ENCODE results near the gene KRT76. TPM values are rescaled to one million over a fixed set of nuclear protein-coding genes. Genes with fewer than 3 reads are reported as not detected.
"Not testable (repeated sequence)": the region's sequence is repeated elsewhere in the genome, so short reads cannot be mapped to it uniquely, and the experiment has no call there.

Gene KRT76
- total RNA-seq, 1 experiment from 2014 or later, result not detected

- Histone ChIP-seq H3K4me3 (ENCODE audit: low read depth, low read length) (no peak overlapping the region), H3K27me3 (replicated peaks; ENCODE audit: control insufficient read depth, insufficient read depth, low read length) (no peaks in the 10 kb centered on the region), H3K4me1 (no peaks in the 10 kb centered on the region), H3K36me3 (ENCODE audit: control insufficient read depth, insufficient read depth, low read length) (no peaks in the 10 kb centered on the region), H3K9me3 (peaks cover 13% of the 10 kb centered on the region; the same call in 1 of the 2 replicates)
- peaks cover 19% of the 10 kb centered on the region for H3K9me3 Mint-ChIP-seq (ENCODE audit: unreplicated experiment)
- H3K36me3 Mint-ChIP-seq (ENCODE audit: insufficient read depth, unreplicated experiment), result no peaks in the 10 kb centered on the region
- H3K27ac Mint-ChIP-seq (ENCODE audit: unreplicated experiment), result no peak overlapping the region
- no peaks in the 10 kb centered on the region for H3K4me1 Mint-ChIP-seq (ENCODE audit: low read depth, unreplicated experiment)
- BruUV-seq (replicated peaks), result no TSS peak
- no peaks in the 10 kb centered on the region for H3K27me3 Mint-ChIP-seq (ENCODE audit: insufficient read depth, unreplicated experiment)
- H3K4me3 Mint-ChIP-seq (ENCODE audit: unreplicated experiment), result no peak overlapping the region
- ChIA-PET POLR2A (no interaction called here), CTCF (no interaction called here)
- DNase-seq, result no peak
- TF ChIP-seq, protein P1, sequence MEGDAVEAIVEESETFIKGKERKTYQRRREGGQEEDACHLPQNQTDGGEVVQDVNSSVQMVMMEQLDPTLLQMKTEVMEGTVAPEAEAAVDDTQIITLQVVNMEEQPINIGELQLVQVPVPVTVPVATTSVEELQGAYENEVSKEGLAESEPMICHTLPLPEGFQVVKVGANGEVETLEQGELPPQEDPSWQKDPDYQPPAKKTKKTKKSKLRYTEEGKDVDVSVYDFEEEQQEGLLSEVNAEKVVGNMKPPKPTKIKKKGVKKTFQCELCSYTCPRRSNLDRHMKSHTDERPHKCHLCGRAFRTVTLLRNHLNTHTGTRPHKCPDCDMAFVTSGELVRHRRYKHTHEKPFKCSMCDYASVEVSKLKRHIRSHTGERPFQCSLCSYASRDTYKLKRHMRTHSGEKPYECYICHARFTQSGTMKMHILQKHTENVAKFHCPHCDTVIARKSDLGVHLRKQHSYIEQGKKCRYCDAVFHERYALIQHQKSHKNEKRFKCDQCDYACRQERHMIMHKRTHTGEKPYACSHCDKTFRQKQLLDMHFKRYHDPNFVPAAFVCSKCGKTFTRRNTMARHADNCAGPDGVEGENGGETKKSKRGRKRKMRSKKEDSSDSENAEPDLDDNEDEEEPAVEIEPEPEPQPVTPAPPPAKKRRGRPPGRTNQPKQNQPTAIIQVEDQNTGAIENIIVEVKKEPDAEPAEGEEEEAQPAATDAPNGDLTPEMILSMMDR (IDR thresholded peaks at IDR 0.05; ENCODE audit: insufficient read depth in 1 of 2, low read depth in 1 of 2, low read length in 1 of 2, severe bottlenecking in 1 of 2, unreplicated experiment in 1 of 2), result no peak
- intact Hi-C loops (cut with micrococcal nuclease; ENCODE audit: unreplicated experiment), result no loop called here
These were observed 13.2 kb downstream of the KRT76 start for GRCh38 chr12:52763991-52764390.

DNA sequence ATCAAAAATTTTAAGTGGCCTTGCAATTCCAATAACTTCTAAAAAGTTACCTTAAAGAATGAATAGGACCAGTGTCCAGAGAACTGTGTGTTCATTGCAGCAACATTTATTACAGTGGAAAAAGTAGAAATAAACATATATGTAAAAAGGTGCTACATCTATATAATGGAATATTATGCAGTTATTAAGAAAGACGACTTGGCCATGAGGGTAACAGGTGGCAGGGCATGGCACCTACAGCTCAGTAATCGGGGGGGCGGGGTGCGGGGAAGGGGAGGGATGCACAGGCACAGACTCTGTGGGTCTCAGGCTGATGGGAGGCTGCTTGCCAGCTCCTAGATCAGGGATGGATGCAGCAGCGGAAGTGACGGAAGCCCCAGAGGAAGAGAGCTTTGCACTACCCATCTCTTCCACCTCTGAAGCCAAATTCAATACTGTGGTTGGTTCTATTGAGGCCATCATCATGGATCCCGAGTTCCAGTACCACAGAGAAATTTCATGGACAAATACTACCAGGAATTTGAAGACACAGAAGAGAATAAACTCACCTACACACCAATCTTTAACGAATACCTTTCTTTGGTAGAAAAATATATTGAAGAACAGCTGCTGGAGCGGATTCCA, 14.0 kb downstream of the KRT76 start:
- Histone ChIP-seq H3K4me1 (no peaks in the 10 kb centered on the region), H3K4me3 (ENCODE audit: low read depth, low read length) (no peak overlapping the region), H3K36me3 (ENCODE audit: control insufficient read depth, insufficient read depth, low read length) (no peaks in the 10 kb centered on the region), H3K9me3 (peaks cover 13% of the 10 kb centered on the region; the same call in 1 of the 2 replicates), H3K27me3 (replicated peaks; ENCODE audit: control insufficient read depth, insufficient read depth, low read length) (no peaks in the 10 kb centered on the region)
- H3K36me3 Mint-ChIP-seq (ENCODE audit: insufficient read depth, unreplicated experiment), result no peaks in the 10 kb centered on the region
- TF ChIP-seq, protein P1 (IDR thresholded peaks at IDR 0.05; ENCODE audit: insufficient read depth in 1 of 2, low read depth in 1 of 2, low read length in 1 of 2, severe bottlenecking in 1 of 2, unreplicated experiment in 1 of 2), result no peak
- ChIA-PET POLR2A (no interaction called here), CTCF (no interaction called here)
- no peaks in the 10 kb centered on the region for H3K4me1 Mint-ChIP-seq (ENCODE audit: low read depth, unreplicated experiment)
- no peaks in the 10 kb centered on the region for H3K27me3 Mint-ChIP-seq (ENCODE audit: insufficient read depth, unreplicated experiment)
- no peak overlapping the region for H3K4me3 Mint-ChIP-seq (ENCODE audit: unreplicated experiment)
- peaks cover 19% of the 10 kb centered on the region for H3K9me3 Mint-ChIP-seq (ENCODE audit: unreplicated experiment)
- no peak overlapping the region for H3K27ac Mint-ChIP-seq (ENCODE audit: unreplicated experiment)
- intact Hi-C loops (cut with micrococcal nuclease; ENCODE audit: unreplicated experiment), result no loop called here
- DNase-seq, result no peak
- BruUV-seq (replicated peaks), result no TSS peak

DNA sequence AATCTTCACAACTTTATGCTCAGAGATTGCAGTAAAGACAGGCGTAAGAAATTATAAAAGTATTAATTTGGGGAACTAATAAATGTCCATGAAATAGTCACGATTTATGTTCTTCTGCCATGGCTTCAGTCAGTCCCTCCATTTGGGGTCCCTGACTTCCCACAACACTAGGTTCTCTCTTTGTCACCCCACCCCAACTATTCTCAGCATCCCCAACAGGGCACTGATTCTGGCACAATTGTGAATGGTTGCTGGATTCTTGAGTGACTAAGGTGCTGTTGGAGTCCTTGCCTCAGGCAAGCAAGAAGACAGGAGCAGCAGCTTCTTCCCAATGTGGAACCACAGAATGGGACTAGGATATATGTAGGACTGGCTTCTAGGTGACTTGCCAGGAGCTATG, 15.3 kb downstream of the KRT76 start:
- H3K4me3 ChIP-seq (ENCODE audit: low read depth, low read length), result no peak overlapping the region
- Mint-ChIP-seq H3K27me3 (ENCODE audit: insufficient read depth, unreplicated experiment) (no peaks in the 10 kb centered on the region), H3K4me1 (ENCODE audit: low read depth, unreplicated experiment) (no peaks in the 10 kb centered on the region), H3K36me3 (ENCODE audit: insufficient read depth, unreplicated experiment) (no peaks in the 10 kb centered on the region), H3K27ac (ENCODE audit: unreplicated experiment) (no peak overlapping the region), H3K4me3 (ENCODE audit: unreplicated experiment) (no peak overlapping the region), H3K9me3 (ENCODE audit: unreplicated experiment) (peaks cover 19% of the 10 kb centered on the region)
- TF ChIP-seq, protein P1 (IDR thresholded peaks at IDR 0.05; ENCODE audit: insufficient read depth in 1 of 2, low read depth in 1 of 2, low read length in 1 of 2, severe bottlenecking in 1 of 2, unreplicated experiment in 1 of 2), result no peak
- intact Hi-C loops (cut with micrococcal nuclease; ENCODE audit: unreplicated experiment), result no loop called here
- DNase-seq, result no peak
- no peaks in the 10 kb centered on the region for H3K4me1 ChIP-seq
- ChIA-PET POLR2A (no interaction called here), CTCF (no interaction called here)
- no peaks in the 10 kb centered on the region for H3K36me3 ChIP-seq (ENCODE audit: control insufficient read depth, insufficient read depth, low read length)
- no peaks in the 10 kb centered on the region for H3K27me3 ChIP-seq (replicated peaks; ENCODE audit: control insufficient read depth, insufficient read depth, low read length)
- BruUV-seq (replicated peaks), result no TSS peak
- peaks cover 13% of the 10 kb centered on the region; the same call in 1 of the 2 replicates for H3K9me3 ChIP-seq

DNA sequence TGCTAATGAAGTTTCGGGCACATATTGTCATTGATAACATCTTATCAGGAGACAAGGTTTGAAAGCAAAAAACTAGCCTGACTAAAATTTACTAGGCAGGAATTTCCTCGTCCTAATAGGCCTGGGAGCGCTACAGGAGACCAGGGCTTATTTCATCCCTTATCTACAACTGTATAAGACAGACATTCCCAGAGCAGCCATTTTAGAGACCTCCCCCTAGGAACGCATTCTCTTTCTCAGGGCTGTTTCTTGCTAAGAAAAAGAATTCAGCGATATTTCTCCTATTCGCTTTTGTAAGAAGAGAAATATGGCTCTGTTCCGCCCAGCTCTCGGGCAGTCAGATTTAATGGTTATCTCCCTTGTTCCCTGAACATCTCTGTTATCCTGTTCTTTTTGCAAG, 15.9 kb downstream of the KRT76 start:
- H3K4me3 ChIP-seq (ENCODE audit: low read depth, low read length); H3K27me3 ChIP-seq (replicated peaks; ENCODE audit: control insufficient read depth, insufficient read depth, low read length); H3K4me1 Mint-ChIP-seq (ENCODE audit: low read depth, unreplicated experiment); H3K36me3 ChIP-seq (ENCODE audit: control insufficient read depth, insufficient read depth, low read length); H3K4me3 Mint-ChIP-seq (ENCODE audit: unreplicated experiment); BruUV-seq (replicated peaks); H3K27ac Mint-ChIP-seq (ENCODE audit: unreplicated experiment); CTCF ChIA-PET; H3K4me1 ChIP-seq; H3K27me3 Mint-ChIP-seq (ENCODE audit: insufficient read depth, unreplicated experiment); intact Hi-C loops (cut with micrococcal nuclease; ENCODE audit: unreplicated experiment); POLR2A ChIA-PET; H3K36me3 Mint-ChIP-seq (ENCODE audit: insufficient read depth, unreplicated experiment): not testable (repeated sequence)
- H3K9me3 Mint-ChIP-seq (ENCODE audit: unreplicated experiment), result peaks cover 19% of the 10 kb centered on the region
- peaks cover 13% of the 10 kb centered on the region; the same call in 1 of the 2 replicates for H3K9me3 ChIP-seq
- peak in 1 of 2 experiments; percentile 15 for DNase-seq

All from Caco-2 (cell line).